NCI-H226 (cell line): ENCODE measurements around the gene COLEC11.

Experiments
- DNase-seq: peaks from one replicate; pipeline ENCODE4 v3.0.0-alpha.2; 2015

Gene COLEC11

DNA sequence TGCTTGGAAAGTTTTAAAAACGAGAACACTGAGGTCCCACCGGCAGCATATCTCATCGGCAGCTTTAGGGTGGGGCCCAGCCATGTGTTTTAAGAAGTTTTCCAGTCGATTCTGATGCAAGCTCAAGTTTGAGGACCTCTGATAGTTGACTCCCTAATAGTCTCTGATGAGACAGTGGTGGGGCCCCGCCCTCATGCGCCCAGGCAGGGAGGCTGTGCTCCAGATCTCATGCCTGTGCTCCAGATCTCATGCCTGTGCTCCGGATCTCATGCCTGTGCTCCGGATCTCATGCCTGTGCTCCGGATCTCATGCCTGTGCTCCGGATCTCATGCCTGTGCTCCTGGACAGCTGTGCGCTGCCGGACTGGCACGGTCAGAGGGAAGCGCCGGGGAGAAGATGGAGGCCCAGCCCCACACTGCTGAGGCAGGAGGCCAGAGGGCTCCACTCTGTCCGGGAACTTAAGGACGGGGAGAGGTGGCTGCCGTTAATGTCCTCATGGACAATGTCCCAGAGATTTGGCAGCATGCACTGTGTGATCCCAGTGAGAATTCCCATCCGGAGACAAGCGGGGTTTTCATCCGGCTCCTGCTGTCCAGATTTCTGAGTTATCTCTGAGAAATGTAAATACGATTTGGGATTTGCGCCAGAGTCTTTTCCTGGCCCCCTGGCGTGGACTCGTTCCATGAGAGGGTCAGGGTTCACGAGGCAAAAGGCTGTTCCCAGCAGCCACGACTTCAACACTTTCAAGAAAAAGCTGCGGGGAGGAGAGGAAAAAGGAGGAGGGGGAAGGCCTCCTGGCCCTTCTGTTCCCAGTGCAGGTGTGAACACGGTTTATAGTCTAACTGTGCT is 9.4 kb upstream of the COLEC11 start:
- no peak for DNase-seq

- no peak for DNase-seq
Observed at GRCh38 chr2:3586220-3586619, 8.7 kb upstream of the COLEC11 start.

DNA sequence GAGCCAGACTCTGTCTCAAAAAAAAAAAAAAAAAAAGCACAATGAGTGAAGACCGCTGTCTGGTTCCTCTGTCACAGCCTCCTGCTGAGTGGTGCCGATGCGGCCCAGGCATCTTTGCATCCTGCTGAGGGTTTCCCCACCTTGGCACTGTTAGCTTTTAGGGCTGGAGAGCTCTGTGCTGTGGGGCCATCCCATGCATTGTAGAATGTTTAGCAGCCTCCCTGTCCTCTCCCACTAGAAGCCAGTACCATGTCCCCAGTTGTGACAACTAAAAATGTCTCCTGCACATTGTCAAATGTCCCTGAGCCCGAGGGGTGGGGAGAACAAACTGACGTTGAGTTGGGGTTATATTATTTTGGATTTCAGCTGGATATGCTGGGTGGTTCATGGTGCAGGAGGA is 7.9 kb upstream of the COLEC11 start:
- no peak for DNase-seq

- DNase-seq: no peak
Observed at GRCh38 chr2:3587432-3587831, 7.5 kb upstream of the COLEC11 start.

DNA sequence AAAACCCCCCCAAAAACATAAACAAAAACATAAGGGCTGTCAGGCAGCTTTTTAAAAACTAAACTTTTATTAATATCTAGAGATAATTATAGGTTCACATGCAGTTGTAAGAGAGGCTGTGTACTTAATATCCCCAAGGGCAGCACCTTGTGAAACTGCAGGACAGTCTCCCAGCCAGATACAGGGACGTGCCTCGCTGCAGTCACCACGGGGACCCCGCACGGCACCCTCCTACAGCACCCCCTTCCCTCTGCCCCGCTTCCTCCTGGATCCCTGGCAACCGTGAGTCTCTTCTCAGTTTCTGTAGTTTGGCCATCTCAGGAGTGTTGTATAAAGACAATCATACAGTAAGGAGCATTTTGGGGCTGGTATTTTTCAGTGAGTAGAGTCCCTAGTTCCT is 6.8 kb upstream of the COLEC11 start:
- no peak for DNase-seq

DNA sequence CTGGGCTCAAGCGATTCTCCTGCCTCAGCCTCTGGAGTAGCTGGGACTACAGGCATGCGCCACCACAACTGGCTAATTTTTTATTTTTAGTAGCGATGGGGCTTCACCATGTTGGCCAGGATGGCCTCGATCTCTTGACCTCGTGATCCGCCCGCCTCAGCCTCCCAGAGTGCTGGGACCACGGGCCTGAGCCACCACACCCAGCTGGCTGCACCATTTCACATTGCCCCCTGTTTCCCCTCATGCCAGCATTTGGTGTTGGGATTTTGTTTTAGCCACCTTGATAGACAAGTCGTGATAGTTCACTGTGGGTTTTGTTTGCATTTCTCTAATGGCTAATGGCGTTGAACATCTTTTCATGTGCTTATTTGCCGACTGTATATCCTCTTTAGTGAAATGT is 5.8 kb upstream of the COLEC11 start:
- no peak for DNase-seq

GRCh38 chr2:3595404-3595803 is 492 bp downstream of the COLEC11 start:
- DNase-seq: no peak

- DNase-seq: no peak
Observed at GRCh38 chr2:3595985-3596384, 1.1 kb downstream of the COLEC11 start.

DNA sequence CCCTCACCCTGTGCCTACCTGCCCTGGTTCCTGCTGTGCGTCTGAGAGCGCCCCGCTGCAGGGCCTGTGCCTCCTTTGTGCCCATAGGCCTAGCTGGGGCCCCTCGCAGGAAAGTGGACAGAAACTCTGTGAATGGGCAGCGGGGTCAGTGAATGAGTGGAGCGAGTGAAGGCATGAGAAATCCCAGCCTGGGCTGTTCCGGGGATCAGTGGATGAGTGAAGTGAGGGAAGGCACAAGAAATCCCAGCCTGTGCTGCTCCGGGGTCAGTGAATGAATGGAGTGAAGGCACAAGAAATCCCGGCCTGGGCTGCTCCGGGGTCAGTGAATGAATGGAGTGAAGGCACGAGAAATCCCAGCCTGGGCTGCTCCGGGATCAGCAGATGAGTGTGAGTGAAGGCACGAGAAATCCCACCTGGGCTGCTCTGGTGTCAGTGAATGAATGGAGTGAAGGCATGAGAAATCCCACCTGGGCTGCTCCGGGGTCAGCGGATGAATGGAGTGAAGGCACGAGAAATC is 2.0 kb downstream of the COLEC11 start:
- DNase-seq: no peak

DNA sequence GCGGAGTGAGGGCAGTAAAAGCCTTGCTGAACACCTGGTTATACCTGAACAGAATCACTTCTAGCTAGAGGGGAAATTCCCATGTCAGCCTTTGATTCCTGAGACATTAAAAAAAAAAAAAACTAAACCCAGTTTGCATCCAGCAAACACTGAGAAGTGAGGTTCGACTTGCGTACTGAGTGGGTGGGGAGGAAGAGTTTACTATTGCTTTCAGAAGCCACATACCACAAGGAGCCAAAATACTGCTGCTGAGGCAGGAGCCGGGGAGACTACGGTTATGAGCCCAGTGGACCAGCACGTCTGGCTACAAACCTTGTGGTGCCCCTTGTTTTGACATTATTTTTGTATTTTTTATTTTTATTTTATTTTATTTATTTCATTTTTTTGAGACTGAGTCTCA is 2.7 kb downstream of the COLEC11 start:
- no peak for DNase-seq

GRCh38 chr2:3598197-3598910 is 3.4 kb downstream of the COLEC11 start:
- DNase-seq: no peak

DNA sequence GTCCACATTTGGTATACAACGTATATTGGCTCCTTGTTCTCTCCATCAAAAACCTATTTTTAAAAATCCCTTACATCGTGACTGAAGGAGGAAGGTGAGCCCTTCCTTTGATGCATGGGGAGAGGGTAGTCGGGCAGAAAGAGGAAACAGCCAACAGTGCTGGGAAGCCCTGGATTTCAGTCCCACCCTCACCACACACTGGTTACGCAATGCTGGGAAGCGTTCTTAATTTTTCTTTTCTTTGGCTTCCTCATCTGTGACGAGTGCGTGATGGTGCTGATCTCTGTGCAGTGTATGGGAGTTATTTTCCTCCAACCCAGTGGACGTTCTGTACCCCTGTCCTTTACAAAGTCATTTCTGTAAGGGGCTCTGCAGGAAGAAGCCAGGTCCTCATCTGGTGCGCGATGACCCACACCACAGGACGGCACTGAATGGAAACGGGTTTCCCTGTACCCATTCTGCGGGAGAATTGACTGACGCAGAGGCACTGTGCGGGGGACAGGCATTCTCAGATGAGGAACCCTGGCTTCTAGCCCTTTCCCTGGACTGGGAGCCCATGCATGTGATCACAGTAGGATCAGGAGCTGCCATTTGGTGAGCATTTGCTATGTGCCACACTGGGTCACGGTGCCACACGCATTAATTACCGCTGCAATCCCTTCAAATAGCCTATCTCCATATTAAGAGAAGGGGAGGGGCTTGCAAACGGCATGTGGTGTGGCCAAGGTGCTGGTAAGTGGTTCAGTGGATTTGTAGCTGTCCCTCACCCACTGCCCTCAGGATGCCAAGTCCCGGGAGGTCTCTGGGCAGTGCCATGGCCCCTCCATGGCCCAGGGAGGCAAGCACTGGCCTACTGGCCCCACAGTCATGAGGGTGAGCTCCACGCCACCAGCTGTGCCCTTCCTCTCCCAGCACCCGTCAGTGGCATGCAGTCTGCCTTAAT is 4.3 kb downstream of the COLEC11 start:
- DNase-seq: no peak

GRCh38 chr2:3600256-3600855 is 5.4 kb downstream of the COLEC11 start:
- no peak for DNase-seq

GRCh38 chr2:3601561-3602271 is 6.8 kb downstream of the COLEC11 start:
- no peak for DNase-seq

- DNase-seq: no peak
Observed at GRCh38 chr2:3602553-3603339, 7.8 kb downstream of the COLEC11 start.

DNA sequence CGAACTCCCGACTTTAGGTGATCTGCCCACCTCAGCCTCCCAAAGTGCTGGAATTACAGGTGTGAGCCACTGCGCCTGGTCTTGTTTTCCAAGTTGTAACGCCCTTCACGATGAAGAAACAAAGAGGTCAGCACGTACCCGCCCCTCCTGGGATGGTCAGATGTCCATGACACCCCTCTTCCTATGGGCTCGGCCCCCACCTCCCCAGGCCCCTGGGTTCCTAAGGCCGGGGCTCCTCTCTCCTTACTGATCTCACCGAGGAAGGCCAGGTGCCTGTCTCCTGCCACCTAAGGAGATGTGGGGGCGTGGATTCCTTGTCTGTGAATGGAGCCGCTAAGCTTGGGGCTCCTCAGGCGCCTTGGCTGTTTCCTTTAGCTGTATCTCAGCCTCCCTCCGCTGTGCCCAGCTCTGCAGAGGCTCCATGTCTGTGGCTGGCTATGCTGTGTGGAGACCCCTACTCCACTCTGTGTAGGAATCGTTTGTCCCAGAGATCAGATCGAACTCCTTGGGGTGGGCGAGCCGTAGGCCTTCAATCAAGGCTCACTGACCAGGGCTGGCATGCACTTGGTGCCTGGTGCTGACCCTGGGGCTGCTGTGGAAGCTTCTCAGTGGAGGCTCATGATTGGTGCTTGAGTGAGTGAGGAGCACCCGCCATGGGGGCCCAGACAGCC is 8.8 kb downstream of the COLEC11 start:
- no peak for DNase-seq

DNA sequence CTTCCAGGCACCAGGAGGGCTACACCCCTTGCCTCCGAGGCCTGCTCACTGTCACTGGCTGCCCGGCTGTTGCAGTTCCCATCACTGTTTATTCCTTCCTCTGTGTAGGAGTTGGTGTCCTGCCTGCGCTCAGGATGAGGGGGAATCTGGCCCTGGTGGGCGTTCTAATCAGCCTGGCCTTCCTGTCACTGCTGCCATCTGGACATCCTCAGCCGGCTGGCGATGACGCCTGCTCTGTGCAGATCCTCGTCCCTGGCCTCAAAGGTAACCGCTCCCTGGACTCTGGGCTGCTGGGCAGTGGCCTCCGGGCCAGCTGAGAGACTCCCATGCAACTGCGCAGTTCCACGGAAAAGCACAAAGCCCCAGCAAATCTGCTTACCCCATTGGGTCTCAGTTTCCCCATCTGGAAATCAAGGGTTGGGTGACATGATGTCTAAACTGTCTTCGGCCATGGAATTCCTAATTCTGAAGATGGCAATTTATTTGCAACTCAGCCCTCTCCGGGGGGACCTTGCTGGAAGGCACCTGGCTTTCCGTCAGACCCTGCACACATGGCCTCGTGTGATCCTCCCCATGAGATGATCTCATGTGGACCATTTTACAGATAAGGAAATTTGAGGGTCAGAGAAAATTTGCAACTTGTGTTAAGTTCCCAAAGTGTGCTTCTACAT is 9.4 kb downstream of the COLEC11 start:
- no peak for DNase-seq

DNA sequence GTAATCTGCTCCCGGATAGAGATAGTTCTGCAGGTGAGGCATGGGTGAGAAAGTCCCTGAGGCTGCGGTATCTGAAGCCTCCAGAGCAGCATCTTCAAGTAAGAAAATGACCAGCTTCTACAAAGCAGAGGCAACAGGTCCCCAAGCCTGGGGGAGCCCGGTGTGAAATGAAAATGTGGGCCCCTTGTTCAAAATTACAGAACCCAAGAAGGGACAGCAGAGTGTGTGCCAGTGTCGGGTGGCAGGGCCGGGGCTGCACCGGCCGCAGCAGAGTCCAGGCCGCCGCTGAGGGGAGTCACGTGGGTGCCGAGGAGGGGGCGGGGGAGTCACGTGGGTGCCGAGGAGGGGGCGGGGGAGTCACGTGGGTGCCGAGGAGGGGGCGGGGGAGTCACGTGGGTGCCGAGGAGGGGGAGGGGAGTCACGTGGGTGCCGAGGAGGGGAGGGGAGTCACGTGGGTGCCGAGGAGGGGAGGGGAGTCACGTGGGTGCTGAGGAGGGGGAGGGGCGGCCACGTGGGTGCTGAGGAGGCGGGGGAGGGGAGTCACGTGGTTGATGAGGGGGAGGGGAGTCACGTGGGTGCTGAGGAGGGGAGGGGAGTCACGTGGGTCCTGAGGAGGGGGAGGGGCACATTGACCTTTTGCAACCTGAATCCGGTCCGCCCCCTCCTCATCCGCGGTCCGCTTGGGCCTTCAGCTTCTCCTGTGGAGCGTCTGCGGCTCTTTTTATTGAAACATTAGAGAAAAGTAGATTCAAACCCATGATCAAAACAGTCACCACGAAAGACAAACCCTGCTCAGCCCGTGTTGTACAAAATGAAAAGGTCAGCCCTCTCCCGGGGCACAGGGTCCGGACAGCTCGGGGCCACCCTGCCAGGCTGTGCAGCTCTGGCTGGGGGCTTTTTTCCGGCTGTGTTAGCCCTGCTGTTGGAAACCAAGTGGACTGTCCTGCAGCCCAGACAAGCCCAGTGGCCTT is 10.4 kb downstream of the COLEC11 start:
- DNase-seq: no peak

- DNase-seq: no peak
Observed at GRCh38 chr2:3606028-3606369, 11.1 kb downstream of the COLEC11 start.
